ENCODE results near the gene TRIO. TPM values are rescaled to one million over a fixed set of nuclear protein-coding genes. Genes with fewer than 3 reads are reported as not detected.
A peak's percentile ranks its signal among the peaks of the same experiment; 100 is the strongest.

TRIO gene
- total RNA-seq, 1 experiment from 2014 or later: 136 TPM

- Mint-ChIP-seq H3K9me3 (ENCODE audit: unreplicated experiment) (peaks cover 2% of the 10 kb centered on the region), H3K36me3 (ENCODE audit: insufficient read depth, unreplicated experiment) (peaks cover 5% of the 10 kb centered on the region), H3K27me3 (ENCODE audit: insufficient read depth, unreplicated experiment) (no peaks in the 10 kb centered on the region), H3K4me1 (ENCODE audit: insufficient read depth, unreplicated experiment) (peaks cover 25% of the 10 kb centered on the region), H3K4me3 (ENCODE audit: unreplicated experiment) (no peak overlapping the region), H3K27ac (ENCODE audit: low read depth, unreplicated experiment) (no peak overlapping the region)
- no TSS peak for BruUV-seq (replicated peaks)
- POLR2A ChIA-PET: interaction anchor here (0.7 to 6.9 kb wide), 8 partner anchors 9 to 106 kb away, joined by 3 to 92 read pairs (median 6); partner anchors contain the start of gene TRIO
- TF ChIP-seq CTCF (IDR thresholded peaks at IDR 0.05; ENCODE audit: unreplicated experiment): no peak
- intact Hi-C loops (cut with micrococcal nuclease): no loop called here
- CTCF ChIA-PET: interaction anchor here (0.6 to 3.3 kb wide), 7 partner anchors 8 to 1153 kb away, joined by 3 to 7 read pairs (median 4); no protein-coding TSS in a partner anchor
- no peak for DNase-seq (ENCODE audit: unreplicated experiment)
These were observed 15.9 kb downstream of the TRIO start for GRCh38 chr5:14158890-14159666.

GRCh38 chr5:14161825-14162556, 18.8 kb downstream of the TRIO start:
- intact Hi-C loops (cut with micrococcal nuclease): no loop called here
- Mint-ChIP-seq H3K27me3 (ENCODE audit: insufficient read depth, unreplicated experiment) (no peaks in the 10 kb centered on the region), H3K4me1 (ENCODE audit: insufficient read depth, unreplicated experiment) (peaks cover 38% of the 10 kb centered on the region), H3K36me3 (ENCODE audit: insufficient read depth, unreplicated experiment) (no peaks in the 10 kb centered on the region), H3K9me3 (ENCODE audit: unreplicated experiment) (peaks cover 9% of the 10 kb centered on the region), H3K4me3 (ENCODE audit: unreplicated experiment) (no peak overlapping the region), H3K27ac (ENCODE audit: low read depth, unreplicated experiment) (peak overlapping the region; percentile 50)
- no peak for DNase-seq (ENCODE audit: unreplicated experiment)
- BruUV-seq (replicated peaks): no TSS peak
- POLR2A ChIA-PET: no interaction called here
- CTCF ChIA-PET: no interaction called here
- TF ChIP-seq CTCF (IDR thresholded peaks at IDR 0.05; ENCODE audit: unreplicated experiment): no peak

GRCh38 chr5:14164164-14165163, 21.3 kb downstream of the TRIO start:
- POLR2A ChIA-PET: interaction anchor here (0.9 to 4.6 kb wide), 4 partner anchors 8 to 19 kb away, joined by 3 to 26 read pairs (median 6); no protein-coding TSS in a partner anchor
- BruUV-seq (replicated peaks): no TSS peak

More at GRCh38 chr5:14164164-14165163, 21.3 kb downstream of the TRIO start:
- H3K4me3 Mint-ChIP-seq (ENCODE audit: unreplicated experiment): no peak overlapping the region
- no peak for TF ChIP-seq CTCF (IDR thresholded peaks at IDR 0.05; ENCODE audit: unreplicated experiment)
- H3K27ac Mint-ChIP-seq (ENCODE audit: low read depth, unreplicated experiment): no peak overlapping the region
- peaks cover 9% of the 10 kb centered on the region for H3K9me3 Mint-ChIP-seq (ENCODE audit: unreplicated experiment)
- no peaks in the 10 kb centered on the region for H3K27me3 Mint-ChIP-seq (ENCODE audit: insufficient read depth, unreplicated experiment)
- H3K36me3 Mint-ChIP-seq (ENCODE audit: insufficient read depth, unreplicated experiment): no peaks in the 10 kb centered on the region
- intact Hi-C loops (cut with micrococcal nuclease): no loop called here
- DNase-seq (ENCODE audit: unreplicated experiment): no peak
- peaks cover 57% of the 10 kb centered on the region for H3K4me1 Mint-ChIP-seq (ENCODE audit: insufficient read depth, unreplicated experiment)
- CTCF ChIA-PET: interaction anchor here (1.0 to 1.2 kb wide), 3 partner anchors 9 to 113 kb away, joined by 3 to 5 read pairs (median 3); no protein-coding TSS in a partner anchor

All from MCF 10A (cell line).